ENCODE data around the gene PODXL.

DNA sequence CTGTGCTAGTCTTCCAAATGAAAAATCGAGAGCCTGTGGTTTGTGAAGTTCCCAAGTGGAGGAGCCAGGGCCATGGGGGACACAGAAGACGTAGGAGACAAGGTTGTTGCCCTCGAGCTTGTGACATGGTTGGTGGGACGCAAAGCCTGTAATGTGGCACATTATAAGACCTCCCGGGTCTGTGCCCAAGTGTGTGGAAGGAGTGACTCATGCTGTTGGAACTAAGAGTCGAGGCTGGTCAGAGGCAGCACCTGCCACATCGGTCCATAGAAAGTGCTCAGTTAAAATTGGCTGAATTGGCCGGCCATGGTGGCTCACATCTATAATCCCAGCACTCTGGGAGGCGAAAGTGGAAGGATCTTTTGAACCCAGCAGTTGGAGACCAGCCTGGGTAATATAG, 27.0 kb upstream of the PODXL start:
- TF ChIP-seq, protein P1, sequence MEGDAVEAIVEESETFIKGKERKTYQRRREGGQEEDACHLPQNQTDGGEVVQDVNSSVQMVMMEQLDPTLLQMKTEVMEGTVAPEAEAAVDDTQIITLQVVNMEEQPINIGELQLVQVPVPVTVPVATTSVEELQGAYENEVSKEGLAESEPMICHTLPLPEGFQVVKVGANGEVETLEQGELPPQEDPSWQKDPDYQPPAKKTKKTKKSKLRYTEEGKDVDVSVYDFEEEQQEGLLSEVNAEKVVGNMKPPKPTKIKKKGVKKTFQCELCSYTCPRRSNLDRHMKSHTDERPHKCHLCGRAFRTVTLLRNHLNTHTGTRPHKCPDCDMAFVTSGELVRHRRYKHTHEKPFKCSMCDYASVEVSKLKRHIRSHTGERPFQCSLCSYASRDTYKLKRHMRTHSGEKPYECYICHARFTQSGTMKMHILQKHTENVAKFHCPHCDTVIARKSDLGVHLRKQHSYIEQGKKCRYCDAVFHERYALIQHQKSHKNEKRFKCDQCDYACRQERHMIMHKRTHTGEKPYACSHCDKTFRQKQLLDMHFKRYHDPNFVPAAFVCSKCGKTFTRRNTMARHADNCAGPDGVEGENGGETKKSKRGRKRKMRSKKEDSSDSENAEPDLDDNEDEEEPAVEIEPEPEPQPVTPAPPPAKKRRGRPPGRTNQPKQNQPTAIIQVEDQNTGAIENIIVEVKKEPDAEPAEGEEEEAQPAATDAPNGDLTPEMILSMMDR (IDR thresholded peaks at IDR 0.05): no peak
- no peak for TF ChIP-seq EZH2 (IDR thresholded peaks at IDR 0.05)

Data from neural progenitor cell (in vitro differentiated cells).